ENCODE data around the gene PXT1.

The PXT1 gene

GRCh38 chr6:36387440-36388303 is 55.0 kb downstream of the PXT1 start, which contains the start of gene ETV7:
Gene ETV7, minus strand, starts transcription at chr6:36387669. Its CDS starts 128 bp downstream, at chr6:36387541.
- DNase-seq, result peak in 1 of 2 experiments; percentile 14

DNA sequence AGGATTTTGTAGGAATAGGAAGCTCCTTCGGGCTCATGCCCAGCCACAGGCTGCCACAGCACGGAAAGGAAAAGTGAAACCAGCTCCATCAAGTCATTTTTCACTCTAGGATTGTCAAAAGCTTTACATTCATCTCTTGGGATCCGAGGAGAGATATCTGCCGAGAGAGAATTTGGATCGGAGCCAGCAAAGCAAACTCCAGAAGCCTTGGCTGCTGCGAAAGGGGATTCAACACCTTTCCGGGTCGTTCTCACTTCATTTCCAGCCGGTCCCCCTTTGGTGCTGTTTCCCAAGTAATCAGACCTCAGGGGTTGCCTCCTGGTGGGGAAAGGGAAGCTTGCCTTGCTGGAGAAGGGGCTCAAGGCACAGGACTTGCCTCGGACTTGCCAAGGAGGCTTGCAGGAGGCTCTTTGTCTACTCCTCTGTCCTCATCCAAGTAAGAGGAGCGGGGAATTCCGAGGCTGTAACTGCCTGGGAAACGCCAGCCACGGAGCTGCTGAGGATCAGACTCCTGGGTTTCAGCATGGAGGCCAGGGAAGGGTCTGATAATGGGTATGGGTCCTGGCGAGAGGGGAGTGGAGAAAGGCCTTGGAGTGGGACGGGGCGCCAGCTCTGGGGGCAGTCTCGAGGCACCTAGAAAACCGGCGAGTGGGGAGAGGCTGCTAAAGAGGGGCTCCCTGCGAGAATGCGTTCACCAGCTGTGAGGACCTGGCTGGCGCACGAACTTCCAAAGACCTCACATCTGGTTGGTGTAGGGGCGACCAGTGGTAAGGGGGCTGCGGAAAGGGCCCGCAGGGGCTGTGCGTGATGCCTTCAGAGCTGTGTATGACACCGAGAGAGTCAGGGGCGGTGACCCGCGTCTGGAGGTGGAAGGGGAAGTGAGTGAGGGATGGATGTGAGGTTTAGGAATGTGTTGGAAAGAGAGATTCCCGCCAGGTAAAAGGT is 55.9 kb downstream of the PXT1 start:
- DNase-seq, result peak in 1 of 2 experiments; percentile 28

DNA sequence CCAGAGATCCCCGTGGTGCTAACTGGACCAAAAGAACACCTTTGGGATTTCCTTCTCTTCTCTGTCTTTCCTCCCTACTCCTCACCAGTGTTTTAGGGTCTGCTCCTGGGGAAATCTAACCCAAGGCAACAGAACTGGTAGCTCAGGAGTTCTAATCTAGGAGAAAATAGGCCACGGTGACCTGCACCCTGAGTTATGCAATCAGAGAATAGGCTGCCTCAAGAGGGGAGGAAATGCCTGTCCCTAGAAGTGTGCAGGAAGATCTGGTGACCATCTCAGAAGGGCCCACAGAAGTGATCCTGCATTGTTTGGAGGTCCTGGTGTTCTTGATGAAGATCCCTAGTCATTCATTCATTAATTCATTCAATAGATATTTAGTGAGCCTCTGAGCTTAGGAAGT is 58.6 kb downstream of the PXT1 start:
- DNase-seq, result no peak

GRCh38 chr6:36383606-36384005 is 59.0 kb downstream of the PXT1 start:
- no peak for DNase-seq

- DNase-seq, result no peak
Measured at GRCh38 chr6:36382976-36383375, 59.7 kb downstream of the PXT1 start.

- no peak for DNase-seq
Measured at GRCh38 chr6:36381502-36382389, 60.9 kb downstream of the PXT1 start.

DNA sequence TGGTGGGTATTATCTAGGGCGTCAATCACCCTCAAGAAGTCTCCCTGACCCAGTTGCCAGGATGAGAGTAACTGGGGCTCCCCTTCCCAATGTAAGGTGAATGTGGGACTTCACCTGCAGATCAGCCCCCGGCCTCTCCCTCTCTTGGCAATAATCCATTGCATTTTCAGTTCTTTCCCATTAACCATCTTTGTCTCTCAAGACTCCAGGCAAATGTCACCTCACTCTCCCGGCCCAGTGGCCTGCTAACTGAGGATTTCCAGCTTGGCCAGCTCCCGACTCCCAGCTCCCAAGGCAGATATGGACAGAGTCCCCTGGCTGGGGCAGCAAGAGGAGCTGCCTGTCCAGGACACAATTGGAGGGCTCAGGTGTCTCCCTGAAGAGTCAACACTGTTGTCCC is 62.5 kb downstream of the PXT1 start:
- DNase-seq, result no peak

DNA sequence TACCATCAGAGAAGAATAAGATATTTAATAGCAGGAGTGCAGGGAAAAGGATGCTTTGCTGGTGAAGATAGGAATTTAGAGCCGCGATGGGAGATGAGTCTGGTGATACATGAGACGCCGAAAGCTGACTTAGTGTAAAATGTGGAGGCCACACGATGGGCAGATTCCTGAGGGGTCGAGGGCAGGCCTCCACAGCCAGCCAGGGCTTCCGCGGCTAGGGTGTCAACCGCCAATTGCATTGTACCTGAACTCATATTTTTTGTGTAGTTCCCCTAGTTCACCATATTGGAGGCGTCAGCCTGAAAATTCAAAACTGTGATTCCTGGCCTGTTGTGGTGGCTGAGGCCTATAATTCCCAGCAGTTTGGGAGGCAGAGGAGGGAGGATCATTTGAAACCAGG is 63.7 kb downstream of the PXT1 start:
- DNase-seq, result no peak

- DNase-seq, result no peak
Measured at GRCh38 chr6:36378243-36378920, 64.3 kb downstream of the PXT1 start.

DNA sequence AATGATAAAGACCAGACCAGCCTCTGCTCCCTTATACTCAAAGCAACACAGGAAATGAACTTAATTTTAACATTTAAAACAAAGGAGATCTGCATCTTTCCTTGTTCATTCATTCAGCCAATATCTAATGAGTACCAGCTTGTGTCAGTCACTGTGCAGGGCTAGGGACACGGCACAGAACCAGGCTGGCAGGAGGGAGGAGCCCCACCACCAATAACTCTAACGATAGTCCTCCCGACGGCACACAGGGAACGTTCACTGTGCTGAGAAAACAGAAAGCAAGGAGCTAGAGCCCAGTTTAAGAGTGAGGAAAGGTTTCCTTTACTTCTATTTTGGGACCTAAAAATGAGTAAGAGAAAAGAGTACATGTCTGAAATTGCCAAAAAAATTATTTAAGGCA is 65.1 kb downstream of the PXT1 start:
- no peak for DNase-seq

DNA sequence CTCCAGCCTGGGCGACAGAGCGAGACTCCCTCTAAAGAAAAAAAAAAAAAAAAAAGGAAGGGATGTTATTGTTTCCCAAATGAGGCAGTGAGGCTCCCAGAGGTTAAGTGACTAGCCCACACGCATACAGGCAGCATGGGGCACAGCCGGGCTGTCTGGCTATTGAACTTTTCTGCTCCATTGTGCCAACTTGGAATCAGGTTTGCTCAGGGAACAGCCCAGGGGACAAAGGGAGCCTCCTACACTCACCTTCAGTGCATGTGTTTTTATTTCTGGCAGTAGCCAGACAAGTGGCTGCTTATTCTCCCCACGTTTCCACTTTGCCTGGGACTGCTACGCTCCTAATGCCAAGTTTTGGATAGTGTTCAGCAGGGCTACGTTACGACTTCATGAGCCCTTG is 65.9 kb downstream of the PXT1 start:
- DNase-seq, result no peak

- DNase-seq, result no peak
Measured at GRCh38 chr6:36376183-36376582, 66.5 kb downstream of the PXT1 start.

GRCh38 chr6:36375644-36376155 is 67.0 kb downstream of the PXT1 start:
- no peak for DNase-seq

DNA sequence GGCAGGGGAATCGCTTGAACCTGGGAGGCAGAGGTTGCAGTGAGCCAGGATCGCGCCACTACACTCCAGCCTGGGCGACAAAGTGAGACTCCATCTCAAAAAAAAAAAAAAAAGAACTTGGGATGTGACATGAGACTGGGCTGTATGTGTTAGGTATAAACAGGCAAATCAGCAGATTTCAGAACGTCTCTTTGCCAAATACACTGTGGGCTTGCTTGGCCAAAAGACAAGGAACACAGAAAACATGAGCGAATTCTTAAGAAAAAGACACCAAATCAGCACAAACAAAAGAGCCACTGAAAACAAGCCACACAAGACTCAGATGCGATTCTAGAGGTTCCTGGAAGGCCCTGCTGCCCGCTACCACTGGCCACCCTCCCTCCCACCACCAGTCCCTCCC is 67.7 kb downstream of the PXT1 start:
- no peak for DNase-seq

DNA sequence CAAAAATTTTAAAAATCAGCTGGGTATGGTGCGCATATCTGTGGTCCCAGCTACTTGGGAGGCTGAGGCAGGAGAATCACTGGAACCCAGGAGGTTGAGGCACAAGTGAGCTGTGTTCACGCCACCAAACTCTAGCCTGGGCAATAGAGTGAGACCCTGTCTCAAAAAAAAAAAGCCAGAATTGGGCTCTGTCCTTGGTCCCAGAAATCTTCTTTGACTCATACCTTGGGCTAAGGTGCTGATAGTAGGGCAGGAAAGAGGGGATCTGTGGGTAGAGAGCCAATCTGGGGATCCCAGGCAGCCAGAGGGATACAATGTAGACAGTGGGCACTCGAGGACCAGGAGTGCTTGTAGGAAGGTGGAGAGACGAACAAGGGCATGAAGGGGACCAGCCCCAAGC is 68.5 kb downstream of the PXT1 start:
- no peak for DNase-seq

- no peak for DNase-seq
Measured at GRCh38 chr6:36373368-36374019, 69.2 kb downstream of the PXT1 start.

- DNase-seq, result no peak
Measured at GRCh38 chr6:36372088-36372487, 70.6 kb downstream of the PXT1 start.

DNA sequence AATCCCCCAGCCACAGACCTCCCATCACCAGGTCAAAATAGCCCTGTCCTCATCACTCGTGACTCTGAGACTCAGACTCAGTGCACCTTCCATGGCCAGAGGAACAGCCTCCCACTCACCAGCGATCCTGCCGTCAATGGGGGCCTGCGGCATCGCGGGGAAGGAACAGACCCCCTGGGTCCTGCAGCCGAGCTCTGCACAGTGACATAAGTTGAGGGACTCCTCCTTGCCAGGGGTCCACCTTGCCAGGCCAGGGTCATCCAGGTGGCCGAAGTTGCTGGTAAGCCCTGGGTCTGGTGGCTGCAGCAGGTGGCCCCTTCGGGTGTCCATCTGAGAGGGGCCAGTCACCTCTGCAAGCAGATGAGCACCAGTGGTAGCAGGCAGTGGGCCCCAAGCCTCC is 71.4 kb downstream of the PXT1 start:
- no peak for DNase-seq

DNA sequence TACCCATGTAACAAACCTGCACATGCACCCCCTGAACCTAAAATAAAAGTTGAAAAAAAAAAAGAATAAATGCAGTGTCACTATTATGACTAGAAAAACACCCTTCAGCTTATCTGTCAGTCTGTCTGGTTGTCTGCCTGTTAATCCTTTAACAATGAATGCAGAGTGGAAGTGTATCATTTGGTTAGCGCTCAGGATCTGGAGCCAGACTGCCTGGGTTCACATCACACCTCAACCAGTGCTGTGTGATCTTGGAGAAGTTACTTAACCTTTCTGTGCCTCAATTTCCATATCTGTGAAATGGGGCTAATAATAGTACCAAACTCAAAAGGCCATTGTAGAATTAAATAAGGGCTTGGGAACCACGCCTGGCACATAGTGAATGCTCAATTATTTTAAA is 72.0 kb downstream of the PXT1 start:
- DNase-seq, result no peak

DNA sequence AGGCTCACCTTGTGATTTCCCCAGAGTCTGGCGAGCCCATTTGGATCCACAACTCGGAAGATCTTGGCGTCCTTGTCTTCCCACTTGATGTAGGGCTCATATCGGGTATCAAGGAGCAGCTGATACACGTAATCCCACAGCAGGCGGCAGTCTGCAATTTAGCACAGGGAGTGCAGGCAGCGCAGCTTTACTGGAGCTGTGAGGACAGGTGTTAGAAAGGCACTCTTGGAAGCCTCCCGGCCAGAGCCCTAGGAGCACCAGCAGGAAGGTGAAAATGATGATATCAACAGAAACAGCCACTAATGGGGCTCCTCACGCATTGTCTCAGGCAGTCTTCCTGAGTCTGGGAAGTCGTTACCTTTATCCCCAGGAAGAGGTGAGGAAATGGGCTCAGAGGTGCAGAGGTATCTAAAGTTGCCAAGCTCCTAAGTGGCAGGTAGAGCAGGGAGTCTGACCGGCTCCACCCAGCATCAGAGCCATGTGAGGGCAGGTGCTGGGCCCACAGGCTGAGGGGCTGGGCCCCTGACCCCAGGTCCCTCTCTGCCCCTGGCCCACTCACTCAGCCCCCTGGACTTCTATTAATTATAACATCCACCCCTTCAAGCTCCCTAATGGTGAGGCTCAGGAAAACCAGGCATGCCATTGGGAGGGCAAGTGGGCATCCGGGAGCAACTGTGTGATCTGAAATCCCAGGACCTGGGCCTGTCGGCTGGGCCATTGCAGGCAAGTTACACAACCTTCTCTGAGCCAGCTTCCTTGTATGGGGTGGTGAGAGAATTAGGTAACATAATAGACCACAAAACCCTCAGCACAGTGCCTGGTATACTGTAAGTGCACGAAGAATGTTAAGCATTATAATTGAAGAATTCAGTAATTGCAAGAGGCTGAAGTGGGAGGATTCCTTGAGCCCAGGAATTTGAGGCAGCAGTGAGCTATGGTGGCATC is 73.5 kb downstream of the PXT1 start:
- DNase-seq, result peak; percentile 59 to 83
